Activated T-cell treated with anti-CD3 and anti-CD28 coated beads, Interleukin-2, amount 50 U/mL, for 1 hour (primary cell): ENCODE results near the gene AKT1S1.
A peak's percentile ranks its signal among the peaks of the same experiment; 100 is the strongest.

Experiments used
- DNase-seq: peaks from one replicate; pipeline ENCODE4 v3.0.0-alpha.2; 2020

The AKT1S1 gene

GRCh38 chr19:49866933-49867782 is 10.0 kb downstream of the AKT1S1 start, which contains the start of gene PNKP:
TSS of gene PNKP (minus strand) at chr19:49867576. CDS start at chr19:49867204, 372 bp downstream.
- peak; percentile 85 for DNase-seq

GRCh38 chr19:49864890-49865289 is 12.3 kb downstream of the AKT1S1 start:
- no peak for DNase-seq

GRCh38 chr19:49863935-49864320 is 13.2 kb downstream of the AKT1S1 start:
- DNase-seq, result no peak

- DNase-seq, result no peak
Observed at GRCh38 chr19:49863254-49863934, 13.8 kb downstream of the AKT1S1 start.

- DNase-seq, result no peak
Observed at GRCh38 chr19:49862391-49863253, 14.5 kb downstream of the AKT1S1 start.

- DNase-seq, result no peak
Observed at GRCh38 chr19:49861541-49862378, 15.4 kb downstream of the AKT1S1 start.

- DNase-seq, result no peak
Observed at GRCh38 chr19:49861107-49861506, 16.0 kb downstream of the AKT1S1 start.

GRCh38 chr19:49860336-49861102 is 16.6 kb downstream of the AKT1S1 start:
- DNase-seq, result no peak

- no peak for DNase-seq
Observed at GRCh38 chr19:49859682-49860335, 17.3 kb downstream of the AKT1S1 start.

GRCh38 chr19:49858088-49858985 is 18.8 kb downstream of the AKT1S1 start:
- no peak for DNase-seq

- DNase-seq, result no peak
Observed at GRCh38 chr19:49857838-49858087, 19.4 kb downstream of the AKT1S1 start.

- DNase-seq, result no peak
Observed at GRCh38 chr19:49857061-49857837, 19.9 kb downstream of the AKT1S1 start.

GRCh38 chr19:49856574-49857021 is 20.6 kb downstream of the AKT1S1 start:
- no peak for DNase-seq

GRCh38 chr19:49855676-49856573 is 21.2 kb downstream of the AKT1S1 start:
- DNase-seq, result no peak

- DNase-seq, result no peak
Observed at GRCh38 chr19:49855277-49855675, 21.9 kb downstream of the AKT1S1 start.

- no peak for DNase-seq
Observed at GRCh38 chr19:49854378-49855263, 22.5 kb downstream of the AKT1S1 start.

- no peak for DNase-seq
Observed at GRCh38 chr19:49853852-49854377, 23.2 kb downstream of the AKT1S1 start.
